COLO668 (cell line): ENCODE measurements around the gene SAMSN1.
"Not testable (repeated sequence)": the region's sequence is repeated elsewhere in the genome, so short reads cannot be mapped to it uniquely, and the experiment has no call there.

Experiments
- DNase-seq: peaks from one replicate; lab custom pipeline; 2025; ENCODE audit not compliant: unreplicated experiment; lab: John Stamatoyannopoulos, UW

The SAMSN1 gene

GRCh38 chr21:14531757-14532316 is 14.3 kb downstream of the SAMSN1 start:
- DNase-seq = no peak

- DNase-seq = no peak
Observed at GRCh38 chr21:14530592-14530991, 15.5 kb downstream of the SAMSN1 start.

- DNase-seq = no peak
Observed at GRCh38 chr21:14528815-14529214, 17.3 kb downstream of the SAMSN1 start.

- no peak for DNase-seq
Observed at GRCh38 chr21:14527696-14528652, 18.1 kb downstream of the SAMSN1 start.

- no peak for DNase-seq
Observed at GRCh38 chr21:14526836-14527695, 19.0 kb downstream of the SAMSN1 start.

GRCh38 chr21:14526199-14526598 is 19.9 kb downstream of the SAMSN1 start:
- no peak for DNase-seq

- no peak for DNase-seq
Observed at GRCh38 chr21:14523234-14523633, 22.9 kb downstream of the SAMSN1 start.

GRCh38 chr21:14522736-14523135 is 23.4 kb downstream of the SAMSN1 start:
- no peak for DNase-seq

GRCh38 chr21:14520535-14520934 is 25.6 kb downstream of the SAMSN1 start:
- DNase-seq = no peak

- DNase-seq = no peak
Observed at GRCh38 chr21:14519000-14519399, 27.1 kb downstream of the SAMSN1 start.

GRCh38 chr21:14513804-14514203 is 32.3 kb downstream of the SAMSN1 start:
- no peak for DNase-seq

GRCh38 chr21:14506859-14507457 is 39.2 kb downstream of the SAMSN1 start:
- not testable (repeated sequence) for DNase-seq

GRCh38 chr21:14500873-14501272 is 45.2 kb downstream of the SAMSN1 start:
- DNase-seq = no peak

GRCh38 chr21:14499316-14499715 is 46.8 kb downstream of the SAMSN1 start:
- DNase-seq = no peak

- DNase-seq = no peak
Observed at GRCh38 chr21:14497825-14498224, 48.3 kb downstream of the SAMSN1 start.

- no peak for DNase-seq
Observed at GRCh38 chr21:14495075-14495474, 51.0 kb downstream of the SAMSN1 start.

- DNase-seq = not testable (repeated sequence)
Observed at GRCh38 chr21:14494181-14494580, 51.9 kb downstream of the SAMSN1 start.

- no peak for DNase-seq
Observed at GRCh38 chr21:14493731-14494130, 52.4 kb downstream of the SAMSN1 start.

GRCh38 chr21:14492931-14493330 is 53.2 kb downstream of the SAMSN1 start:
- DNase-seq = no peak

- DNase-seq = no peak
Observed at GRCh38 chr21:14491269-14491681, 54.8 kb downstream of the SAMSN1 start.

GRCh38 chr21:14488672-14489204 is 57.4 kb downstream of the SAMSN1 start:
- DNase-seq = no peak
